HCT116 (cell line): ENCODE measurements around the gene CD3E.

ENCODE experiments used
- CEBPB ChIP-seq: IDR thresholded peaks from 2 replicates; pipeline ENCODE4 v1.6.1; 2012; ENCODE audit warnings: low read depth
- EGR1 ChIP-seq: IDR thresholded peaks from 2 replicates; pipeline ENCODE4 v1.6.1; 2012; ENCODE audit warnings: low read depth
- EZH2 ChIP-seq: fragments of 200-600 bp; sonication (generic); IDR thresholded peaks from 2 replicates; pipeline ENCODE4 v1.6.1; 2017; ENCODE audit warnings: antibody characterized with exemption, mixed run types
- EZH2phosphoT487 ChIP-seq: fragments of 200-600 bp; IDR thresholded peaks from 2 replicates; pipeline ENCODE4 v1.6.1; 2018; ENCODE audit warnings: antibody characterized with exemption, borderline replicate concordance
- POLR2AphosphoS5 ChIP-seq: IDR thresholded peaks from 2 replicates; pipeline ENCODE4 v1.6.1; 2011; ENCODE audit warnings: mild to moderate bottlenecking, low read depth, low read length, moderate library complexity
- SRF ChIP-seq: IDR thresholded peaks from 2 replicates; pipeline ENCODE4 v1.6.1; 2012; ENCODE audit warnings: low read depth
- YY1 ChIP-seq: IDR thresholded peaks from 2 replicates; pipeline ENCODE4 v1.6.1; 2011; ENCODE audit warnings: low read length, low read depth, moderate library complexity, mild to moderate bottlenecking; ENCODE audit not compliant: insufficient replicate concordance; ENCODE audit errors: extremely low read depth
- ZFX ChIP-seq: fragments of 450-650 bp; IDR thresholded peaks from 2 replicates; pipeline ENCODE4 v1.6.1; 2017
- TF ChIP-seq, protein P1 (sequence below), 3 experiments: fragments of 200-600 bp in 1 of 3; sonication (generic) in 1 of 3; IDR thresholded peaks in 2 of 3; conservative IDR thresholded peaks in 1 of 3; 2 replicates each; pipeline ENCODE4 v1.5.1; 2012 to 2017; ENCODE audit warnings: low read depth in 2 of 3, low read length in 2 of 3, antibody characterized with exemption in 1 of 3, borderline replicate concordance in 1 of 3, control low read depth in 1 of 3, mild to moderate bottlenecking in 1 of 3, mixed read lengths in 1 of 3, mixed run types in 1 of 3, moderate library complexity in 1 of 3; ENCODE audit not compliant: insufficient read depth in 1 of 3
- TF ChIP-seq, protein P2 (sequence below): IDR thresholded peaks from 2 replicates; pipeline ENCODE4 v1.6.1; 2012
- TF ChIP-seq, protein P3 (sequence below): IDR thresholded peaks from 2 replicates; pipeline ENCODE4 v1.6.1; 2012; ENCODE audit warnings: low read depth
- TF ChIP-seq, protein P4 (sequence below): IDR thresholded peaks from 2 replicates; pipeline ENCODE4 v1.6.1; 2012

DNA sequence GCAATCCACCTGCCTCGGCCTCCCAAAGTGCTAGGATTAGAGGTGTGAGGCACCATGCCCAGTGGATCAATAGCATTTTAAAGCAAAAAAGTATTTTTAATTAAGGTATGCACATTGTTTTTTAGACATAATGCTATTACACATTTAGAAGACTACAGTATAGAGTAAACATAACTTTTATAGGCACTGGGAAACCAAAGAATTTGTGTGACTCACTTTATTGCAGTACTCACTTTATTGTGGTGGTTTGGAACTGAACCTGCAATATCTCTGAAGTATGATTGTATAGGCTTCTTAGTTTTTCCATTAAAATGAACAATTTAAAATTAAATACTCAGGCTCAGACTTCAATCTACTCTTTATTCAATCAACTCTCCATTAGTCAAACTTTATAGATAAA, 17.5 kb upstream of the CD3E start:
- TF ChIP-seq, protein P1, sequence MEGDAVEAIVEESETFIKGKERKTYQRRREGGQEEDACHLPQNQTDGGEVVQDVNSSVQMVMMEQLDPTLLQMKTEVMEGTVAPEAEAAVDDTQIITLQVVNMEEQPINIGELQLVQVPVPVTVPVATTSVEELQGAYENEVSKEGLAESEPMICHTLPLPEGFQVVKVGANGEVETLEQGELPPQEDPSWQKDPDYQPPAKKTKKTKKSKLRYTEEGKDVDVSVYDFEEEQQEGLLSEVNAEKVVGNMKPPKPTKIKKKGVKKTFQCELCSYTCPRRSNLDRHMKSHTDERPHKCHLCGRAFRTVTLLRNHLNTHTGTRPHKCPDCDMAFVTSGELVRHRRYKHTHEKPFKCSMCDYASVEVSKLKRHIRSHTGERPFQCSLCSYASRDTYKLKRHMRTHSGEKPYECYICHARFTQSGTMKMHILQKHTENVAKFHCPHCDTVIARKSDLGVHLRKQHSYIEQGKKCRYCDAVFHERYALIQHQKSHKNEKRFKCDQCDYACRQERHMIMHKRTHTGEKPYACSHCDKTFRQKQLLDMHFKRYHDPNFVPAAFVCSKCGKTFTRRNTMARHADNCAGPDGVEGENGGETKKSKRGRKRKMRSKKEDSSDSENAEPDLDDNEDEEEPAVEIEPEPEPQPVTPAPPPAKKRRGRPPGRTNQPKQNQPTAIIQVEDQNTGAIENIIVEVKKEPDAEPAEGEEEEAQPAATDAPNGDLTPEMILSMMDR (IDR thresholded peaks at IDR 0.05 in 2 of 3, conservative IDR thresholded peaks at IDR 0.05 in 1 of 3; ENCODE audit: borderline replicate concordance in 1 of 3, insufficient read depth in 1 of 3, low read depth in 2 of 3, low read length in 2 of 3): no peak
- TF ChIP-seq YY1: no peak
- no peak for TF ChIP-seq EZH2phosphoT487
- TF ChIP-seq EZH2: no peak
- TF ChIP-seq, protein P2, sequence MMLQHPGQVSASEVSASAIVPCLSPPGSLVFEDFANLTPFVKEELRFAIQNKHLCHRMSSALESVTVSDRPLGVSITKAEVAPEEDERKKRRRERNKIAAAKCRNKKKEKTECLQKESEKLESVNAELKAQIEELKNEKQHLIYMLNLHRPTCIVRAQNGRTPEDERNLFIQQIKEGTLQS: no peak
- TF ChIP-seq, protein P3, sequence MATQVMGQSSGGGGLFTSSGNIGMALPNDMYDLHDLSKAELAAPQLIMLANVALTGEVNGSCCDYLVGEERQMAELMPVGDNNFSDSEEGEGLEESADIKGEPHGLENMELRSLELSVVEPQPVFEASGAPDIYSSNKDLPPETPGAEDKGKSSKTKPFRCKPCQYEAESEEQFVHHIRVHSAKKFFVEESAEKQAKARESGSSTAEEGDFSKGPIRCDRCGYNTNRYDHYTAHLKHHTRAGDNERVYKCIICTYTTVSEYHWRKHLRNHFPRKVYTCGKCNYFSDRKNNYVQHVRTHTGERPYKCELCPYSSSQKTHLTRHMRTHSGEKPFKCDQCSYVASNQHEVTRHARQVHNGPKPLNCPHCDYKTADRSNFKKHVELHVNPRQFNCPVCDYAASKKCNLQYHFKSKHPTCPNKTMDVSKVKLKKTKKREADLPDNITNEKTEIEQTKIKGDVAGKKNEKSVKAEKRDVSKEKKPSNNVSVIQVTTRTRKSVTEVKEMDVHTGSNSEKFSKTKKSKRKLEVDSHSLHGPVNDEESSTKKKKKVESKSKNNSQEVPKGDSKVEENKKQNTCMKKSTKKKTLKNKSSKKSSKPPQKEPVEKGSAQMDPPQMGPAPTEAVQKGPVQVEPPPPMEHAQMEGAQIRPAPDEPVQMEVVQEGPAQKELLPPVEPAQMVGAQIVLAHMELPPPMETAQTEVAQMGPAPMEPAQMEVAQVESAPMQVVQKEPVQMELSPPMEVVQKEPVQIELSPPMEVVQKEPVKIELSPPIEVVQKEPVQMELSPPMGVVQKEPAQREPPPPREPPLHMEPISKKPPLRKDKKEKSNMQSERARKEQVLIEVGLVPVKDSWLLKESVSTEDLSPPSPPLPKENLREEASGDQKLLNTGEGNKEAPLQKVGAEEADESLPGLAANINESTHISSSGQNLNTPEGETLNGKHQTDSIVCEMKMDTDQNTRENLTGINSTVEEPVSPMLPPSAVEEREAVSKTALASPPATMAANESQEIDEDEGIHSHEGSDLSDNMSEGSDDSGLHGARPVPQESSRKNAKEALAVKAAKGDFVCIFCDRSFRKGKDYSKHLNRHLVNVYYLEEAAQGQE: no peak
- no peak for TF ChIP-seq ZFX
- TF ChIP-seq, protein P4, sequence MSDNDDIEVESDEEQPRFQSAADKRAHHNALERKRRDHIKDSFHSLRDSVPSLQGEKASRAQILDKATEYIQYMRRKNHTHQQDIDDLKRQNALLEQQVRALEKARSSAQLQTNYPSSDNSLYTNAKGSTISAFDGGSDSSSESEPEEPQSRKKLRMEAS: no peak
- no peak for TF ChIP-seq POLR2AphosphoS5
- TF ChIP-seq EGR1: no peak
- TF ChIP-seq SRF: no peak
- TF ChIP-seq CEBPB: no peak
